Activated CD8-positive, alpha-beta T cell treated with anti-CD3 and anti-CD28 coated beads for 36 hours (primary cell): ENCODE measurements around the gene C15orf62. TPM values are rescaled to one million over a fixed set of nuclear protein-coding genes. Genes with fewer than 3 reads are reported as not detected.
A peak's percentile ranks its signal among the peaks of the same experiment; 100 is the strongest.

Experiments
- ATAC-seq: fragments of 200-7000 bp; cut with Tn5 transposase; one replicate; pipeline ENCODE4 v1.10.0; 2021; ENCODE audit warnings: mild to moderate bottlenecking, moderate library complexity
- CTCF ChIA-PET: fragments of 350-600 bp; sonication (Branson Sonifier 250); formaldehyde crosslinking; loops from one replicate; lab custom pipeline; 2021; ENCODE audit warnings: antibody characterized with exemption; lab: Charles Lee
- POLR2A ChIA-PET: fragments of 350-600 bp; sonication (Branson Sonifier 250); formaldehyde crosslinking; loops from one replicate; lab custom pipeline; 2021; ENCODE audit warnings: antibody characterized with exemption; lab: Charles Lee
- DNase-seq: peaks from one replicate; pipeline ENCODE4 v3.0.0-alpha.2; 2020
- H3K27ac Mint-ChIP-seq: one replicate; pipeline ENCODE4 v1.8.0; 2021; ENCODE audit warnings: mild to moderate bottlenecking, mixed read lengths
- H3K27me3 Mint-ChIP-seq: one replicate; pipeline ENCODE4 v1.8.0; 2021; ENCODE audit warnings: mixed read lengths
- H3K36me3 Mint-ChIP-seq: one replicate; pipeline ENCODE4 v1.8.0; 2021; ENCODE audit warnings: low read depth, mixed read lengths
- H3K4me1 Mint-ChIP-seq: one replicate; pipeline ENCODE4 v1.8.0; 2021; ENCODE audit warnings: low read depth, mixed read lengths
- H3K4me3 Mint-ChIP-seq: one replicate; pipeline ENCODE4 v1.8.0; 2021; ENCODE audit warnings: mild to moderate bottlenecking, moderate library complexity, mixed read lengths
- H3K9me3 Mint-ChIP-seq: one replicate; pipeline ENCODE4 v1.8.0; 2021; ENCODE audit warnings: mixed read lengths
- intact Hi-C: fragments of 100-400 bp; cut with micrococcal nuclease; formaldehyde crosslinking; loops from one replicate; pipeline ENCODE4 v1.10.0; 2022
- total RNA-seq, 2 experiments: library from RNA; stranded (reverse); gene quantifications; one replicate each; pipeline ENCODE4 v1.2.3, GENCODE V29; 2021
- TF ChIP-seq, protein P1 (sequence below): fragments of 200-600 bp; IDR thresholded peaks from one replicate; pipeline ENCODE4 v1.8.0; 2022; ENCODE audit warnings: antibody characterized with exemption, mild to moderate bottlenecking

C15orf62 gene
- total RNA-seq, 2 experiments from 2014 or later, result 0.61 to 0.63 TPM

DNA sequence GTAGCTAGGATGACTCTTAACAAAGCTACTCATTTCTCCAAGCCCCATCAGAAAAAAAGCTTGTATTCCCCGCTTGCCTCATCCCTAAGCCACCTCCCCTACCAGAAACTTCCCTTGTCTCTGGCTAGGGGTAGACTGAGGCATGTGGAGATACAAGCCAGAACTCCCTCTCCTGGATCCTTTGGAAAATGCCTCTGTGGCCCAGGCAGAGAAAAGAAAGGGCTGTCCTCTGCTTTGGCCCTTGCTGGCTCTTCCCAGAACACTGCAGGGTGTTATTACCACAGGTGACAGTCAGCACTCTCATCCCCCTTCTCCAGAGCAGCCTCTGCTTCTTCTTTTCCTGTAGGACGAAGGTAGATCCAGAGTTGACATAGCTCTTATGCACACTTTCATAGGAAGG is 29.9 kb upstream of the C15orf62 start:
- H3K9me3 Mint-ChIP-seq, result no peaks in the 10 kb centered on the region
- ChIA-PET POLR2A (interaction anchor here (0.8 to 3.1 kb wide), 4 partner anchors 11 to 28 kb away, joined by 3 to 12 read pairs (median 7); no protein-coding TSS in a partner anchor), CTCF (interaction anchor here (1.0 to 4.7 kb wide), 4 partner anchors 17 to 154 kb away, joined by 3 to 18 read pairs (median 4); partner anchors contain the start of gene VPS18)
- H3K27me3 Mint-ChIP-seq, result no peaks in the 10 kb centered on the region
- no peak overlapping the region for H3K4me3 Mint-ChIP-seq
- H3K27ac Mint-ChIP-seq, result no peak overlapping the region
- no peak for ATAC-seq
- TF ChIP-seq, protein P1, sequence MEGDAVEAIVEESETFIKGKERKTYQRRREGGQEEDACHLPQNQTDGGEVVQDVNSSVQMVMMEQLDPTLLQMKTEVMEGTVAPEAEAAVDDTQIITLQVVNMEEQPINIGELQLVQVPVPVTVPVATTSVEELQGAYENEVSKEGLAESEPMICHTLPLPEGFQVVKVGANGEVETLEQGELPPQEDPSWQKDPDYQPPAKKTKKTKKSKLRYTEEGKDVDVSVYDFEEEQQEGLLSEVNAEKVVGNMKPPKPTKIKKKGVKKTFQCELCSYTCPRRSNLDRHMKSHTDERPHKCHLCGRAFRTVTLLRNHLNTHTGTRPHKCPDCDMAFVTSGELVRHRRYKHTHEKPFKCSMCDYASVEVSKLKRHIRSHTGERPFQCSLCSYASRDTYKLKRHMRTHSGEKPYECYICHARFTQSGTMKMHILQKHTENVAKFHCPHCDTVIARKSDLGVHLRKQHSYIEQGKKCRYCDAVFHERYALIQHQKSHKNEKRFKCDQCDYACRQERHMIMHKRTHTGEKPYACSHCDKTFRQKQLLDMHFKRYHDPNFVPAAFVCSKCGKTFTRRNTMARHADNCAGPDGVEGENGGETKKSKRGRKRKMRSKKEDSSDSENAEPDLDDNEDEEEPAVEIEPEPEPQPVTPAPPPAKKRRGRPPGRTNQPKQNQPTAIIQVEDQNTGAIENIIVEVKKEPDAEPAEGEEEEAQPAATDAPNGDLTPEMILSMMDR, result no peak
- peaks cover 51% of the 10 kb centered on the region for H3K36me3 Mint-ChIP-seq
- intact Hi-C loops, result no loop called here
- DNase-seq, result no peak
- H3K4me1 Mint-ChIP-seq, result peaks cover 27% of the 10 kb centered on the region

DNA sequence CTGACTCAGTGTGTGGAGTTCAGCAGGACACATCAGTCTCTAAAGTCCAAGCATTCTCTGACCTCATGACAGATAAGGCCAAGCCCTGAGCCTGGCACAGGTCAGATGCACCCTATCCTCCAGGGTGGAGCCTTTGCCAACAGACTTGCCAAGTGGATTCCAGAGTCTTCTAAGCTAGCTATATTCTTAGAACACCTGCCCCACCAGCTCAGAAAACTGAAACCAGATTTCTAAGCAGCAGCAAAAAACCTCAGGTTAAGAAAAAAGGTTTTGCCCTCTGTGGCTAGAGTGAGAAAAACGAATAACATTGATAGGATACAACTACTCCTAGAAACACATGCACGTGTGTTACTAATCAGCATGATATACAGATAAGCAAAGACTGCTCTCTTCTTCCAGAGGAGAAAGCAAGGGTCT is 26.3 kb upstream of the C15orf62 start:
- Mint-ChIP-seq H3K27ac (peak overlapping the region; percentile 88), H3K4me1 (peaks cover 33% of the 10 kb centered on the region), H3K36me3 (peaks cover 33% of the 10 kb centered on the region), H3K4me3 (no peak overlapping the region), H3K9me3 (no peaks in the 10 kb centered on the region), H3K27me3 (no peaks in the 10 kb centered on the region)
- ATAC-seq, result no peak
- ChIA-PET POLR2A (interaction anchor here (0.8 to 3.2 kb wide), 9 partner anchors 14 to 63 kb away, joined by 3 to 16 read pairs (median 4); partner anchors contain the start of genes GCHFR, RAD51 and ZFYVE19), CTCF (interaction anchor here (0.9 to 4.0 kb wide), 10 partner anchors 10 to 198 kb away, joined by 3 to 32 read pairs (median 4); partner anchors contain the start of genes C15orf62 and GCHFR)
- intact Hi-C loops, result no loop called here
- no peak for DNase-seq
- TF ChIP-seq, protein P1, result no peak

- peaks cover 27% of the 10 kb centered on the region for H3K36me3 Mint-ChIP-seq
- intact Hi-C loops, result no loop called here
Measured at GRCh38 chr15:40743921-40744814, 25.6 kb upstream of the C15orf62 start.

DNA sequence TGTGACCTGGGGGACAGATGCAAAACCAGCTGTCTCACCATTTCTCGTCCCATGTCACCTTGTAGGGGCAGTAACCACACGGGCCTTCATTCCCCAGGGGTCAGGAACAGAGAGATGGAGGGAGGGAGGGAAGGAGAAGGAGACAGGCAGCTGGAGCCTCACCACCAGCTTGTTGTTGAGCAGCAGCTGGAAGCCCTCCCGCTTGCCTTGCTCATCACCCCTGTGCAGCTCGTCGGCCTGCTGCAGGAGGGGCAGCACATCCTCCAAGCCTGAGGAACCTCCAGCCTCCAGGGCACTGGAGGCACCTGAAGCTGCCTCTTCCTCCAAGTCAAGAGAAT is 25.0 kb upstream of the C15orf62 start:
- intact Hi-C loops, result no loop called here
- Mint-ChIP-seq H3K36me3 (peaks cover 27% of the 10 kb centered on the region), H3K4me3 (no peak overlapping the region), H3K27ac (peak overlapping the region; percentile 88), H3K9me3 (no peaks in the 10 kb centered on the region), H3K27me3 (no peaks in the 10 kb centered on the region), H3K4me1 (peaks cover 33% of the 10 kb centered on the region)
- CTCF ChIA-PET, result interaction anchor here (0.8 to 4.0 kb wide), 12 partner anchors 8 to 147 kb away, joined by 3 to 32 read pairs (median 4); partner anchors contain the start of genes C15orf62 and GCHFR
- POLR2A ChIA-PET, result interaction anchor here (1.0 to 3.2 kb wide), 9 partner anchors 8 to 62 kb away, joined by 3 to 16 read pairs (median 5); partner anchors contain the start of genes GCHFR, RAD51, RMDN3 and ZFYVE19
- TF ChIP-seq, protein P1, result no peak
- DNase-seq, result no peak
- ATAC-seq, result no peak

More at GRCh38 chr15:40743921-40744814, 25.6 kb upstream of the C15orf62 start:
- peak; percentile 96 for ATAC-seq
- Mint-ChIP-seq H3K4me3 (peak overlapping the region; percentile 36), H3K4me1 (peaks cover 33% of the 10 kb centered on the region), H3K27me3 (no peaks in the 10 kb centered on the region), H3K9me3 (no peaks in the 10 kb centered on the region), H3K27ac (peak overlapping the region; percentile 88)
- peak; percentile 85 for DNase-seq
- ChIA-PET CTCF (interaction anchor here (0.8 to 4.0 kb wide), 14 partner anchors 9 to 197 kb away, joined by 3 to 32 read pairs (median 4); partner anchors contain the start of genes C15orf62 and GCHFR), POLR2A (interaction anchor here (0.8 to 3.2 kb wide), 13 partner anchors 8 to 62 kb away, joined by 3 to 16 read pairs (median 4); partner anchors contain the start of genes GCHFR, RAD51, RMDN3 and ZFYVE19)
- TF ChIP-seq, protein P1, result no peak
